Liver (tissue), 9 donors: Measurements from ENCODE around the gene RTN1. TPM values are rescaled to one million over a fixed set of nuclear protein-coding genes. Genes with fewer than 3 reads are reported as not detected.

Experiments
- DNase-seq: peaks from one replicate; pipeline ENCODE4 v3.0.0-alpha.2; 2017; ENCODE audit warnings: low spot score
- H3K27ac ChIP-seq, 2 donors: one replicate each; pipeline ENCODE4 v1.7.0; 2013; ENCODE audit warnings: inconsistent platforms in 2 of 2, low read length in 2 of 2, control low read depth in 1 of 2, low read depth in 1 of 2, mild to moderate bottlenecking in 1 of 2
- H3K27me3 ChIP-seq, 4 donors: one replicate each; pipeline versions ENCODE4 v1.6.1 to v1.7.0; 2013; ENCODE audit warnings: low read length in 3 of 4, inconsistent platforms in 1 of 4, mild to moderate bottlenecking in 1 of 4, moderate library complexity in 1 of 4; ENCODE audit not compliant: control insufficient read depth in 4 of 4, insufficient read depth in 4 of 4
- H3K36me3 ChIP-seq, 4 donors: one replicate each; pipeline versions ENCODE4 v1.6.1 to v1.7.0; 2013; ENCODE audit warnings: low read length in 3 of 4, mild to moderate bottlenecking in 3 of 4, low read depth in 1 of 4, moderate library complexity in 1 of 4; ENCODE audit not compliant: control insufficient read depth in 4 of 4, insufficient read depth in 3 of 4
- H3K4me1 ChIP-seq, 4 donors: one replicate each; pipeline versions ENCODE4 v1.6.1 to v1.7.0; 2013; ENCODE audit warnings: low read length in 3 of 4, mild to moderate bottlenecking in 3 of 4, moderate library complexity in 1 of 4; ENCODE audit not compliant: control insufficient read depth in 4 of 4, insufficient read depth in 4 of 4
- H3K4me3 ChIP-seq, 3 donors: one replicate each; pipeline versions ENCODE4 v1.6.1 to v1.7.0; 2013; ENCODE audit warnings: low read length in 3 of 3, control low read depth in 1 of 3, low read depth in 1 of 3, mild to moderate bottlenecking in 1 of 3
- H3K9ac ChIP-seq, 2 donors: one replicate each; pipeline ENCODE4 v1.7.0; 2013; ENCODE audit warnings: low read length in 2 of 2, mild to moderate bottlenecking in 2 of 2, moderate library complexity in 2 of 2, control low read depth in 1 of 2, low read depth in 1 of 2
- H3K9me3 ChIP-seq, 4 donors: one replicate each; pipeline versions ENCODE4 v1.6.1 to v1.7.0; 2013; ENCODE audit warnings: low read length in 3 of 4; ENCODE audit not compliant: control insufficient read depth in 4 of 4
- EGR1 ChIP-seq, 2 donors: IDR thresholded peaks; 2 replicates each; pipeline ENCODE4 v1.6.1; 2016 to 2018; ENCODE audit warnings: antibody characterized with exemption in 2 of 2, low read depth in 2 of 2
- FOXA1 ChIP-seq: IDR thresholded peaks from 2 replicates; pipeline ENCODE4 v1.6.1; 2016; ENCODE audit warnings: antibody characterized with exemption
- FOXA2 ChIP-seq: IDR thresholded peaks from 2 replicates; pipeline ENCODE4 v1.6.1; 2016; ENCODE audit warnings: antibody characterized with exemption
- GABPA ChIP-seq, 2 donors: IDR thresholded peaks in 1 of 2; conservative IDR thresholded peaks in 1 of 2; 2 replicates each; pipeline ENCODE4 v1.6.1; 2016; ENCODE audit warnings: antibody characterized with exemption in 2 of 2, mild to moderate bottlenecking in 1 of 2, moderate library complexity in 1 of 2
- HNF4A ChIP-seq, 2 donors: conservative IDR thresholded peaks; 2 replicates each; pipeline ENCODE4 v1.6.1; 2016; ENCODE audit warnings: antibody characterized with exemption in 2 of 2, mild to moderate bottlenecking in 2 of 2
- HNF4G ChIP-seq: IDR thresholded peaks from 2 replicates; pipeline ENCODE4 v1.6.1; 2016; ENCODE audit warnings: antibody characterized with exemption
- JUND ChIP-seq, 2 donors: IDR thresholded peaks; 2 replicates each; pipeline ENCODE4 v1.6.1; 2016; ENCODE audit warnings: antibody characterized with exemption in 2 of 2
- NR2F2 ChIP-seq: IDR thresholded peaks from 2 replicates; pipeline ENCODE4 v1.6.1; 2016; ENCODE audit warnings: antibody characterized with exemption
- RAD21 ChIP-seq, 2 donors: IDR thresholded peaks; 2 replicates each; pipeline ENCODE4 v1.6.1; 2016; ENCODE audit warnings: antibody characterized with exemption in 2 of 2, mild to moderate bottlenecking in 2 of 2
- REST ChIP-seq: IDR thresholded peaks from 2 replicates; pipeline ENCODE4 v1.6.1; 2016; ENCODE audit warnings: antibody characterized with exemption, mild to moderate bottlenecking
- SP1 ChIP-seq: IDR thresholded peaks from 2 replicates; pipeline ENCODE4 v1.6.1; 2018; ENCODE audit warnings: antibody characterized with exemption, mild to moderate bottlenecking
- TAF1 ChIP-seq: conservative IDR thresholded peaks from 2 replicates; pipeline ENCODE4 v1.6.1; 2016; ENCODE audit warnings: antibody characterized with exemption, mild to moderate bottlenecking
- YY1 ChIP-seq: IDR thresholded peaks from 2 replicates; pipeline ENCODE4 v1.6.1; 2016; ENCODE audit warnings: antibody characterized with exemption, mild to moderate bottlenecking
- WGBS: extraction: QIAGEN DNeasy Blood & Tissue Kit; methylation state at CpG from one replicate; pipeline ENCODE4 v1.1.7; 2013; 5-methylcytosine and 5-hydroxymethylcytosine counted together
- polyA plus RNA-seq, 2 donors: library from polyadenylated mRNA; stranded (reverse) in 1 of 2; unstranded in 1 of 2; fragments of 200-250 nt in 1 of 2; fragments of >200 nt in 1 of 2; fragmentation: Nextera tagmentation in 1 of 2; extraction: Ambion mirVana in 1 of 2; gene quantifications; one replicate each; pipeline versions ENCODE4 v1.2.1 to v1.2.3, GENCODE V29; 2013 to 2015
- total RNA-seq, 2 donors: library from RNA; depleted of rRNA; stranded (reverse); fragments of >200 nt; gene quantifications; one replicate each; pipeline ENCODE4 v1.2.3, GENCODE V29; 2014
- TF ChIP-seq, protein P1 (sequence below): IDR thresholded peaks from 2 replicates; pipeline ENCODE4 v1.6.1; 2016; ENCODE audit warnings: antibody characterized with exemption
- TF ChIP-seq, protein P2 (sequence below): fragments of 150-350 bp; IDR thresholded peaks from 2 replicates; pipeline ENCODE4 v1.5.1; 2017; ENCODE audit warnings: improper control_type of control experiment, low read depth, low read length; ENCODE audit not compliant: missing input control
- TF ChIP-seq, protein P3 (sequence below): IDR thresholded peaks from 2 replicates; pipeline ENCODE4 v1.6.1; 2016; ENCODE audit warnings: antibody characterized with exemption
- donor health status: healthy.
- donor health status: healthy.
- donor health status: healthy.
- donor health status: healthy.
- donor health status: healthy.

RTN1 gene
- total and polyA plus RNA-seq, 4 donors = 0.08 to 1.8 (median 0.37) TPM

DNA sequence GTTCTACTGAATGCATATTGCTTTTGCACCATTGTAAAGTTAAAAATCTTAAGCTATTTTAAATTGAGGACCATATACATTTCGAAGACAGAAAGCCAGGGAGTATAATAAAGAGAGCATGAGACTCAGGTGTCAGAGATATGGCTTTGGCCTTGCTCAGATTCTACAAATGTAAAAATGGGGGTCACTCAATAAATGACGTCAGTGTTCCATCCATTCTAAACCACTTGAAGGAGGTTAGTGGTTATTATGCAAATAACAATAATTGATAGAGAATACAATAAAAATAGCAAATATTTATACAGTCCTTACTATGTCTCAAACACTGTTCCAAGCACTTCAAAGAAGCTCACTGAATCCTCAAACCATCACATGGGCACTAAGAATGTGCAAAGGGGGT is 20.1 kb downstream of the RTN1 start:
- H3K36me3 ChIP-seq = no peaks in the 10 kb centered on the region
- no peak for DNase-seq
- H3K27ac ChIP-seq = no peak overlapping the region
- no peaks in the 10 kb centered on the region for H3K9me3 ChIP-seq
- H3K27me3 ChIP-seq = no peaks in the 10 kb centered on the region
- H3K9ac ChIP-seq = no peak overlapping the region
- H3K4me3 ChIP-seq = no peak overlapping the region
- 92% methylated on average over 2 of the region's 2 CpGs for WGBS
- no peak for TF ChIP-seq HNF4G
- TF ChIP-seq FOXA2 = no peak
- TF ChIP-seq SP1 = no peak
- no peak for TF ChIP-seq YY1
- no peak for TF ChIP-seq JUND (IDR thresholded peaks at IDR 0.05)
- TF ChIP-seq GABPA (IDR thresholded peaks at IDR 0.05 in 1 of 2, conservative IDR thresholded peaks at IDR 0.05 in 1 of 2) = no peak
- TF ChIP-seq NR2F2 = no peak
- no peak for TF ChIP-seq FOXA1
- TF ChIP-seq, protein P1, sequence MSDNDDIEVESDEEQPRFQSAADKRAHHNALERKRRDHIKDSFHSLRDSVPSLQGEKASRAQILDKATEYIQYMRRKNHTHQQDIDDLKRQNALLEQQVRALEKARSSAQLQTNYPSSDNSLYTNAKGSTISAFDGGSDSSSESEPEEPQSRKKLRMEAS = no peak
- no peak for TF ChIP-seq TAF1
- no peak for TF ChIP-seq REST
- TF ChIP-seq, protein P2, sequence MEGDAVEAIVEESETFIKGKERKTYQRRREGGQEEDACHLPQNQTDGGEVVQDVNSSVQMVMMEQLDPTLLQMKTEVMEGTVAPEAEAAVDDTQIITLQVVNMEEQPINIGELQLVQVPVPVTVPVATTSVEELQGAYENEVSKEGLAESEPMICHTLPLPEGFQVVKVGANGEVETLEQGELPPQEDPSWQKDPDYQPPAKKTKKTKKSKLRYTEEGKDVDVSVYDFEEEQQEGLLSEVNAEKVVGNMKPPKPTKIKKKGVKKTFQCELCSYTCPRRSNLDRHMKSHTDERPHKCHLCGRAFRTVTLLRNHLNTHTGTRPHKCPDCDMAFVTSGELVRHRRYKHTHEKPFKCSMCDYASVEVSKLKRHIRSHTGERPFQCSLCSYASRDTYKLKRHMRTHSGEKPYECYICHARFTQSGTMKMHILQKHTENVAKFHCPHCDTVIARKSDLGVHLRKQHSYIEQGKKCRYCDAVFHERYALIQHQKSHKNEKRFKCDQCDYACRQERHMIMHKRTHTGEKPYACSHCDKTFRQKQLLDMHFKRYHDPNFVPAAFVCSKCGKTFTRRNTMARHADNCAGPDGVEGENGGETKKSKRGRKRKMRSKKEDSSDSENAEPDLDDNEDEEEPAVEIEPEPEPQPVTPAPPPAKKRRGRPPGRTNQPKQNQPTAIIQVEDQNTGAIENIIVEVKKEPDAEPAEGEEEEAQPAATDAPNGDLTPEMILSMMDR = no peak
- no peak for TF ChIP-seq HNF4A (conservative IDR thresholded peaks at IDR 0.05)
- peaks cover 1 to 25% (median 7%) of the 10 kb centered on the region in 4 donors for H3K4me1 ChIP-seq

- Histone ChIP-seq H3K27me3 (no peaks in the 10 kb centered on the region), H3K27ac (no peak overlapping the region), H3K36me3 (no peaks in the 10 kb centered on the region), H3K4me3 (no peak overlapping the region), H3K4me1 (peaks cover 1 to 25% (median 7%) of the 10 kb centered on the region in 4 donors), H3K9me3 (no peaks in the 10 kb centered on the region), H3K9ac (no peak overlapping the region)
- 83% methylated on average over 1 of the region's 1 CpG for WGBS
- DNase-seq = no peak
- TF ChIP-seq, protein P1 = no peak
- TF ChIP-seq, protein P2 = no peak
- TF ChIP-seq RAD21 (IDR thresholded peaks at IDR 0.05) = no peak
- no peak for TF ChIP-seq GABPA (IDR thresholded peaks at IDR 0.05 in 1 of 2, conservative IDR thresholded peaks at IDR 0.05 in 1 of 2)
- no peak for TF ChIP-seq FOXA2
- TF ChIP-seq FOXA1 = no peak
- TF ChIP-seq SP1 = no peak
- TF ChIP-seq EGR1 (IDR thresholded peaks at IDR 0.05; ENCODE audit: low read depth in 2 of 2) = no peak
- TF ChIP-seq, protein P3, sequence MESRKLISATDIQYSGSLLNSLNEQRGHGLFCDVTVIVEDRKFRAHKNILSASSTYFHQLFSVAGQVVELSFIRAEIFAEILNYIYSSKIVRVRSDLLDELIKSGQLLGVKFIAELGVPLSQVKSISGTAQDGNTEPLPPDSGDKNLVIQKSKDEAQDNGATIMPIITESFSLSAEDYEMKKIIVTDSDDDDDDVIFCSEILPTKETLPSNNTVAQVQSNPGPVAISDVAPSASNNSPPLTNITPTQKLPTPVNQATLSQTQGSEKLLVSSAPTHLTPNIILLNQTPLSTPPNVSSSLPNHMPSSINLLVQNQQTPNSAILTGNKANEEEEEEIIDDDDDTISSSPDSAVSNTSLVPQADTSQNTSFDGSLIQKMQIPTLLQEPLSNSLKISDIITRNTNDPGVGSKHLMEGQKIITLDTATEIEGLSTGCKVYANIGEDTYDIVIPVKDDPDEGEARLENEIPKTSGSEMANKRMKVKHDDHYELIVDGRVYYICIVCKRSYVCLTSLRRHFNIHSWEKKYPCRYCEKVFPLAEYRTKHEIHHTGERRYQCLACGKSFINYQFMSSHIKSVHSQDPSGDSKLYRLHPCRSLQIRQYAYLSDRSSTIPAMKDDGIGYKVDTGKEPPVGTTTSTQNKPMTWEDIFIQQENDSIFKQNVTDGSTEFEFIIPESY = no peak
- no peak for TF ChIP-seq HNF4G
- TF ChIP-seq JUND (IDR thresholded peaks at IDR 0.05) = no peak
- TF ChIP-seq TAF1 = no peak
- no peak for TF ChIP-seq HNF4A (conservative IDR thresholded peaks at IDR 0.05)
- no peak for TF ChIP-seq REST
- TF ChIP-seq YY1 = no peak
These were observed 21.0 kb downstream of the RTN1 start for GRCh38 chr14:59849411-59850130.
